ENCODE measurements around the gene N4BP2. TPM values are rescaled to one million over a fixed set of nuclear protein-coding genes. Genes with fewer than 3 reads are reported as not detected.

Gene N4BP2
- total RNA-seq (2021; ENCODE audit: unreplicated experiment) (8.5 TPM), Bru-seq, nascent RNA (percentile 64 among the genes with signal in this experiment), BruChase-seq, experiment 1, labeled RNA remaining after a 2-hour chase (percentile 68 among the genes with signal in this experiment), BruChase-seq, experiment 2, labeled RNA remaining after a 6-hour chase (percentile 76 among the genes with signal in this experiment)
- 1.6 TPM for polyA plus RNA-seq (2012; ENCODE audit: insufficient read length)
- long read RNA-seq, partial matches to known transcripts, result 1 of 11 reads
- long read RNA-seq, other reads (novel, unspliced or antisense), result 10 of 11 reads

DNA sequence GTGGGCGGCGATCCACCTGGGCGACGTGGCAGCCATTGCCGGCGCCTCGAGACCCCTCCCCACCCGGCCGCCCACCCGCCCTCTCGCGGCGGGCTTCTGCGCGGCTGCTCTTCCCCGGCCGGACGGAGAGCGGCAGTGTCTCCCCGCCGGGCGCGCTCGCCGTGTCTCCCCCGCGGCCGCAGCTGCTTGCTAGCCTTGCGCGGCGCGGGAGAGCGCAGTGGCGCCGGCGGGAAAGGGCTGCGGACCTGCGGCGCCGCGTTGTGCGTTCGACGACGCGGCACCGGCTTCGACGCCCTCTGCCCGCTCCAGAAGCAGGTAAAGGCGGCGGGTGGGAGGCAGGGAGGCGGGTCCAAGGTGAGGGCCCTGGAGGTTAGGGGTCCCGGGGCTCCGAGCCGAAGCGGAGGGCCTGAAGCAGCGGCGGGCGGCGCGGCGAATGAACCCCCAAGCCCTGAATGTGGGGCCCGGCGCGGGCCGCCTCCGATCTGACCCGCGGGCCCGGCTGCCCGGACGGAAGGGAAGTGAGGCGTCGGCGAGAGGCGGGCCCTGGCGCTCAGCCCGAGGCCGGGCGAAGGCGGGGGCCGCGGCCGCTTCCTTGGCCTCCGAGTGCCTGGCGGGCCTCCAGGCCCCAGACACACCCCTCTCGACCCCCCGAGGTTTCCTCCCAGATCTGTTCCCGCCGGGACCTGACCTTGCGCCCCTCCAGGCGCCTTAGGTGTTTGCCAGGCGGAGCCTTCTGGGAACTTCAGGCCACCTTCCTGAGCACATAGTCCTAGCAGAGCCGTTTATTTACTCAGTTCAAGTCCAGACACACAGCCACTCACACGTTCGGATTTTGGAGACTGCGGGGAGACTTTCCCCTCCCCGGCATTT lies at the start of gene N4BP2:
TSS of gene N4BP2 (plus strand) at position 135 of the 870 bp plus-strand sequence. CDS start 40,491 bp downstream, outside the sequence.
- POLR2A ChIA-PET, result interaction anchor here (0.7 kb wide), 2 partner anchors 87 to 673 kb away, joined by 3 to 4 read pairs; no protein-coding TSS in a partner anchor
- Histone ChIP-seq H3K27me3 (ENCODE audit: control insufficient read depth, insufficient read depth, low read length) (no peaks in the 10 kb centered on the region), H3K4me3 (ENCODE audit: low read depth in 2 of 2, low read length in 2 of 2) (peak within 1 kb of the TSS; percentile 73 to 83), H3K27ac (ENCODE audit: low read length) (peak within 1 kb of the TSS; percentile 96), H3K36me3 (ENCODE audit: control insufficient read depth, insufficient read depth, low read length) (no peaks in the 10 kb centered on the region), H3K9me3 (ENCODE audit: control insufficient read depth, insufficient read depth, low read depth, low read length) (no peaks in the 10 kb centered on the region), H3K4me1 (ENCODE audit: control insufficient read depth, insufficient read depth, low read length) (peaks cover 6% of the 10 kb centered on the region; the same call in 1 of the 2 replicates)
- no TSS peak for BruUV-seq (replicated peaks)
- TF ChIP-seq TCF7L2 (IDR thresholded peaks at IDR 0.05; ENCODE audit: low read depth, low read length), result no peak; the same call in 1 of the 2 replicates
- peak; percentile 46; the same call in 1 of the 2 replicates for TF ChIP-seq SIN3A (IDR thresholded peaks at IDR 0.05; ENCODE audit: borderline replicate concordance, insufficient read depth, low read depth, low read length)
- TF ChIP-seq, protein P1, sequence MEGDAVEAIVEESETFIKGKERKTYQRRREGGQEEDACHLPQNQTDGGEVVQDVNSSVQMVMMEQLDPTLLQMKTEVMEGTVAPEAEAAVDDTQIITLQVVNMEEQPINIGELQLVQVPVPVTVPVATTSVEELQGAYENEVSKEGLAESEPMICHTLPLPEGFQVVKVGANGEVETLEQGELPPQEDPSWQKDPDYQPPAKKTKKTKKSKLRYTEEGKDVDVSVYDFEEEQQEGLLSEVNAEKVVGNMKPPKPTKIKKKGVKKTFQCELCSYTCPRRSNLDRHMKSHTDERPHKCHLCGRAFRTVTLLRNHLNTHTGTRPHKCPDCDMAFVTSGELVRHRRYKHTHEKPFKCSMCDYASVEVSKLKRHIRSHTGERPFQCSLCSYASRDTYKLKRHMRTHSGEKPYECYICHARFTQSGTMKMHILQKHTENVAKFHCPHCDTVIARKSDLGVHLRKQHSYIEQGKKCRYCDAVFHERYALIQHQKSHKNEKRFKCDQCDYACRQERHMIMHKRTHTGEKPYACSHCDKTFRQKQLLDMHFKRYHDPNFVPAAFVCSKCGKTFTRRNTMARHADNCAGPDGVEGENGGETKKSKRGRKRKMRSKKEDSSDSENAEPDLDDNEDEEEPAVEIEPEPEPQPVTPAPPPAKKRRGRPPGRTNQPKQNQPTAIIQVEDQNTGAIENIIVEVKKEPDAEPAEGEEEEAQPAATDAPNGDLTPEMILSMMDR (IDR thresholded peaks at IDR 0.05), result peak; percentile 90
- TF ChIP-seq, protein P2, sequence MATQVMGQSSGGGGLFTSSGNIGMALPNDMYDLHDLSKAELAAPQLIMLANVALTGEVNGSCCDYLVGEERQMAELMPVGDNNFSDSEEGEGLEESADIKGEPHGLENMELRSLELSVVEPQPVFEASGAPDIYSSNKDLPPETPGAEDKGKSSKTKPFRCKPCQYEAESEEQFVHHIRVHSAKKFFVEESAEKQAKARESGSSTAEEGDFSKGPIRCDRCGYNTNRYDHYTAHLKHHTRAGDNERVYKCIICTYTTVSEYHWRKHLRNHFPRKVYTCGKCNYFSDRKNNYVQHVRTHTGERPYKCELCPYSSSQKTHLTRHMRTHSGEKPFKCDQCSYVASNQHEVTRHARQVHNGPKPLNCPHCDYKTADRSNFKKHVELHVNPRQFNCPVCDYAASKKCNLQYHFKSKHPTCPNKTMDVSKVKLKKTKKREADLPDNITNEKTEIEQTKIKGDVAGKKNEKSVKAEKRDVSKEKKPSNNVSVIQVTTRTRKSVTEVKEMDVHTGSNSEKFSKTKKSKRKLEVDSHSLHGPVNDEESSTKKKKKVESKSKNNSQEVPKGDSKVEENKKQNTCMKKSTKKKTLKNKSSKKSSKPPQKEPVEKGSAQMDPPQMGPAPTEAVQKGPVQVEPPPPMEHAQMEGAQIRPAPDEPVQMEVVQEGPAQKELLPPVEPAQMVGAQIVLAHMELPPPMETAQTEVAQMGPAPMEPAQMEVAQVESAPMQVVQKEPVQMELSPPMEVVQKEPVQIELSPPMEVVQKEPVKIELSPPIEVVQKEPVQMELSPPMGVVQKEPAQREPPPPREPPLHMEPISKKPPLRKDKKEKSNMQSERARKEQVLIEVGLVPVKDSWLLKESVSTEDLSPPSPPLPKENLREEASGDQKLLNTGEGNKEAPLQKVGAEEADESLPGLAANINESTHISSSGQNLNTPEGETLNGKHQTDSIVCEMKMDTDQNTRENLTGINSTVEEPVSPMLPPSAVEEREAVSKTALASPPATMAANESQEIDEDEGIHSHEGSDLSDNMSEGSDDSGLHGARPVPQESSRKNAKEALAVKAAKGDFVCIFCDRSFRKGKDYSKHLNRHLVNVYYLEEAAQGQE (IDR thresholded peaks at IDR 0.05; ENCODE audit: insufficient read depth in 1 of 2, low read depth in 2 of 2, low read length in 1 of 2), result no peak
- CTCF ChIA-PET, result interaction anchor here (0.6 to 0.7 kb wide), 2 partner anchors 139 to 795 kb away, joined by 3 to 5 read pairs; no protein-coding TSS in a partner anchor
- DNase-seq (ENCODE audit: low read depth, low spot score) (no peak), ATAC-seq (peak; percentile 81)
- intact Hi-C loops (cut with micrococcal nuclease; ENCODE audit: unreplicated experiment), result loop anchor here (10.0 kb wide), 1 partner anchor 258 kb away; no protein-coding TSS in a partner anchor
- in situ Hi-C loops (cut with HindIII; ENCODE audit: low pct_unique_long_range_greater_than_20kb, low sequenced_read_pairs), result no loop called here

DNA sequence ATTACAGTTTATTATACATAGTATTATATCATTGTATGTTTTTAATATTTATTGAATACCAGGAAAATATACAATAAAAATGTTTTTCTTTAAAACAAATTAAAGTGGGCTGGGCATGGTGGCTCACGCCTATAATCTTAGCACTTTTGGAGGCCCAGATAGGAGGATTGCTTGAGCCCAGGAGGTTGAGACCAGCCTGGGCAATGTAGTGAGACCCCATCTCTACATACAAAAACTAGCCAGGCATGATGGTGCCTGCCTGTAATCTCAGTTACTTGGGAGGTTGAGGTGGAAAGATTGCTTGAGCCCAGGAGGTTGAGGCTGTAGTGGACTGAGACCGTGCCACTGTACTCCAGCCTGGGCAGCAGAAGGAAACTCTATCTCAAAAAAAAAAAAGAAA lies 40.6 kb upstream of the N4BP2 start:
- ATAC-seq, result no peak

More for the DNA sequence above, 40.6 kb upstream of the N4BP2 start:
- Histone ChIP-seq H3K36me3 (ENCODE audit: control insufficient read depth, insufficient read depth, low read length) (no peaks in the 10 kb centered on the region), H3K9me3 (ENCODE audit: control insufficient read depth, insufficient read depth, low read depth, low read length) (no peaks in the 10 kb centered on the region), H3K27ac (ENCODE audit: low read length) (no peak overlapping the region), H3K4me3 (ENCODE audit: low read depth in 2 of 2, low read length in 2 of 2) (no peak overlapping the region), H3K27me3 (ENCODE audit: control insufficient read depth, insufficient read depth, low read length) (no peaks in the 10 kb centered on the region), H3K4me1 (ENCODE audit: control insufficient read depth, insufficient read depth, low read length) (no peaks in the 10 kb centered on the region)
- in situ Hi-C loops (cut with HindIII; ENCODE audit: low pct_unique_long_range_greater_than_20kb, low sequenced_read_pairs) (no loop called here), intact Hi-C loops (cut with micrococcal nuclease; ENCODE audit: unreplicated experiment) (no loop called here)
- no peak for DNase-seq (ENCODE audit: low read depth, low spot score)
- ChIA-PET POLR2A (interaction anchor here (0.5 kb wide), 1 partner anchor 24 kb away, joined by 3 read pairs; no protein-coding TSS in a partner anchor), CTCF (interaction anchor here (0.7 kb wide), 1 partner anchor 660 kb away, joined by 6 read pairs; no protein-coding TSS in a partner anchor)
- no TSS peak for BruUV-seq (replicated peaks)
- TF ChIP-seq, protein P2 (IDR thresholded peaks at IDR 0.05; ENCODE audit: insufficient read depth in 1 of 2, low read depth in 2 of 2, low read length in 1 of 2), result no peak
- TF ChIP-seq, protein P1 (IDR thresholded peaks at IDR 0.05), result no peak
- TF ChIP-seq TCF7L2 (IDR thresholded peaks at IDR 0.05; ENCODE audit: low read depth, low read length) (no peak), POLR2AphosphoS5 (IDR thresholded peaks at IDR 0.05; ENCODE audit: low read depth, low read length) (no peak), SIN3A (IDR thresholded peaks at IDR 0.05; ENCODE audit: borderline replicate concordance, insufficient read depth, low read depth, low read length) (no peak)
